ENCODE data around the gene OGFOD1. TPM values are rescaled to one million over a fixed set of nuclear protein-coding genes. Genes with fewer than 3 reads are reported as not detected.

OGFOD1 gene
- total and polyA plus RNA-seq, 2 of the 13 experiments (the other 11 are each of a cell fraction or from before 2014, with no cell fraction given), result 35.2 to 81.3 TPM

GRCh38 chr16:56450986-56451752 is at the start of gene OGFOD1, which contains the start of gene NUDT21 (continued):
- TF ChIP-seq ZNF503 (CRISPR knock-in tag; IDR thresholded peaks at IDR 0.05) (0 out of 2 replicates have a peak, but pooled peaks have one; percentile 66), ZNF569 (CRISPR knock-in tag; IDR thresholded peaks at IDR 0.05; ENCODE audit: borderline replicate concordance) (0 out of 2 replicates have a peak, but pooled peaks have one; percentile 78), TAF1 (CRISPR knock-in tag; IDR thresholded peaks at IDR 0.05) (peak; percentile 89), ZBTB14 (CRISPR knock-in tag; IDR thresholded peaks at IDR 0.05) (peak; percentile 5; the same call in 1 of the 2 replicates), ZNF350 (CRISPR knock-in tag; IDR thresholded peaks at IDR 0.05; ENCODE audit: borderline replicate concordance, low read depth) (peak; percentile 66), KAT8 (CRISPR knock-in tag; IDR thresholded peaks at IDR 0.05) (peak; percentile 94), FOXC1 (CRISPR knock-in tag; IDR thresholded peaks at IDR 0.05; ENCODE audit: borderline replicate concordance) (peak; percentile 86), ZMYM4 (CRISPR knock-in tag; IDR thresholded peaks at IDR 0.05) (peak; percentile 73), GMEB2 (CRISPR knock-in tag; IDR thresholded peaks at IDR 0.05; ENCODE audit: low read depth) (peak; percentile 79), YEATS4 (CRISPR knock-in tag; IDR thresholded peaks at IDR 0.05; ENCODE audit: borderline replicate concordance) (peak; percentile 94), ZNF670 (CRISPR knock-in tag; IDR thresholded peaks at IDR 0.05; ENCODE audit: borderline replicate concordance) (0 out of 2 replicates have a peak, but pooled peaks have one; percentile 35), TRIM22 (IDR thresholded peaks at IDR 0.05) (no peak), NONO (IDR thresholded peaks at IDR 0.05) (no peak), NONO (CRISPR knock-in tag; conservative IDR thresholded peaks at IDR 0.05) (peak; percentile 82), ZSCAN25 (CRISPR knock-in tag; IDR thresholded peaks at IDR 0.05) (no peak; the same call in 1 of the 2 replicates), HMG20B (CRISPR knock-in tag; conservative IDR thresholded peaks at IDR 0.05) (no peak), MAZ (IDR thresholded peaks at IDR 0.05; ENCODE audit: borderline replicate concordance, low read depth, low read length) (no peak), MAZ (CRISPR knock-in tag; IDR thresholded peaks at IDR 0.05; ENCODE audit: low read depth) (peak; percentile 79), ATF4 (CRISPR knock-in tag; IDR thresholded peaks at IDR 0.05) (peak in 1 of 2 experiments; percentile 48; a peak in 2 of 4 replicates), MEIS1 (CRISPR knock-in tag; IDR thresholded peaks at IDR 0.05; ENCODE audit: borderline replicate concordance) (no peak), NR1H2 (CRISPR knock-in tag; IDR thresholded peaks at IDR 0.05; ENCODE audit: borderline replicate concordance, low read depth) (peak; percentile 37; the same call in 1 of the 2 replicates)

All from HepG2 (cell line).